IPS-15b (cell line): ENCODE results near the gene PPIG.
"Not testable (repeated sequence)": the region's sequence is repeated elsewhere in the genome, so short reads cannot be mapped to it uniquely, and the experiment has no call there.

Experiments
- H3K27me3 ChIP-seq: one replicate; pipeline ENCODE4 v1.6.1; 2013; ENCODE audit warnings: low read length; ENCODE audit not compliant: control insufficient read depth, insufficient read depth
- H3K36me3 ChIP-seq: one replicate; pipeline ENCODE4 v1.6.1; 2013; ENCODE audit warnings: low read length; ENCODE audit not compliant: control insufficient read depth, insufficient read depth
- H3K4me1 ChIP-seq: one replicate; pipeline ENCODE4 v1.6.1; 2013; ENCODE audit warnings: mild to moderate bottlenecking, low read length; ENCODE audit not compliant: control insufficient read depth, insufficient read depth
- H3K4me3 ChIP-seq: one replicate; pipeline ENCODE4 v1.5.1; 2013; ENCODE audit warnings: low read depth, low read length
- H3K9ac ChIP-seq: one replicate; pipeline ENCODE4 v1.6.1; 2013; ENCODE audit warnings: low read depth, mild to moderate bottlenecking, low read length
- H3K9me3 ChIP-seq: one replicate; pipeline ENCODE4 v1.6.1; 2013; ENCODE audit warnings: mild to moderate bottlenecking, low read length; ENCODE audit not compliant: control insufficient read depth, insufficient read depth

The PPIG gene

GRCh38 chr2:169584005-169584877 lies at the start of gene PPIG:
TSS of gene PPIG (plus strand) at chr2:169584351. CDS start at chr2:169604042, 19,691 bp downstream.
- H3K9me3 ChIP-seq: no peaks in the 10 kb centered on the region
- no peaks in the 10 kb centered on the region for H3K27me3 ChIP-seq
- H3K9ac ChIP-seq: peak within 1 kb of the TSS; percentile 89
- H3K4me1 ChIP-seq: peaks cover 2% of the 10 kb centered on the region
- no peaks in the 10 kb centered on the region for H3K36me3 ChIP-seq
- H3K4me3 ChIP-seq: peak within 1 kb of the TSS; percentile 94

- not testable (repeated sequence) for H3K9me3 ChIP-seq, H3K9ac ChIP-seq, H3K27me3 ChIP-seq, H3K4me1 ChIP-seq, H3K36me3 ChIP-seq, H3K4me3 ChIP-seq
These were observed 44.7 kb upstream of the PPIG start for GRCh38 chr2:169539460-169539859.

- Histone ChIP-seq H3K9me3 (no peaks in the 10 kb centered on the region), H3K4me1 (no peaks in the 10 kb centered on the region), H3K9ac (no peak overlapping the region), H3K36me3 (no peaks in the 10 kb centered on the region), H3K27me3 (no peaks in the 10 kb centered on the region), H3K4me3 (no peak overlapping the region)
These were observed 44.0 kb upstream of the PPIG start for GRCh38 chr2:169540146-169540545.

- no peaks in the 10 kb centered on the region for H3K27me3 ChIP-seq
- no peak overlapping the region for H3K4me3 ChIP-seq
- no peaks in the 10 kb centered on the region for H3K4me1 ChIP-seq
- H3K9ac ChIP-seq: no peak overlapping the region
- no peaks in the 10 kb centered on the region for H3K9me3 ChIP-seq
- no peaks in the 10 kb centered on the region for H3K36me3 ChIP-seq
These were observed 41.7 kb upstream of the PPIG start for GRCh38 chr2:169542433-169542832.

DNA sequence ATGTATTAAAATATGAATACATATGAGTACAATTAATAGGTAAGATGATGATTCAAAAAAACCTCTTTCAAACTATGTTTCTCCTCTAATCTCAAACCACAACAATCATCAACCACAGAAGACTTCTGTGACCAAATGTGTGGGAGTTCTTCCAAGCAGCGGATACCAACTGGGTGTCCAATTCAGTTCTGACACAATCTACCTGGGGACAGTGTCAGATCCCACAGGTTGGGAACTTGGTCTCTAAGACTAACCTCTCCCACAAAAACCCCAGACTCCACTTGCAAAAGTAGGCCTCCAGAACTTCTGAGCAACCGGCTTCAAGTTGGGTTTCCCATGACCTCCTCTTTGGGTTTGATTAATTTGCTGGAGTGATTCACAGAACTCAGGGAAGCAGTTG lies 37.4 kb upstream of the PPIG start:
- Histone ChIP-seq H3K27me3 (no peaks in the 10 kb centered on the region), H3K4me3 (no peak overlapping the region), H3K4me1 (peaks cover 1% of the 10 kb centered on the region), H3K9ac (no peak overlapping the region), H3K9me3 (no peaks in the 10 kb centered on the region), H3K36me3 (no peaks in the 10 kb centered on the region)

DNA sequence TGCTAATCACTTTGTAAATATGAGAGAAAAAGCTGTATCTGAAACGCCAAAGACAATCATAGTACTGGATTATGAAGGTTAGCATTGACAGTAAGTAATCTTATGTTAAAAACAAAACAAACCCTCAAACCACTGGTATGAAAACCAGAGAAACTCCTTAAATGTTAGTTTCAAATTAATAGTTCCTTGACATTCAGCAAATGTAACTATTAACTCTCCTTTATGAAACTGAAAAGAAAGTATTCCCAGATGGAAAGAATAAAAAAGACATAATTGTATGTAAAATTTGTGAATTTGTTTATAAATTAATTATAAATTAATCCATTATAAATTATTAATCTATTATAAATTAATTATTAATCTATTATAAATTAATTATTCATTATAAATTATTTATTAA lies 22.8 kb upstream of the PPIG start:
- H3K27me3 ChIP-seq: no peaks in the 10 kb centered on the region
- H3K4me3 ChIP-seq: no peak overlapping the region
- H3K4me1 ChIP-seq: no peaks in the 10 kb centered on the region
- peaks cover 3% of the 10 kb centered on the region for H3K36me3 ChIP-seq
- H3K9me3 ChIP-seq: no peaks in the 10 kb centered on the region
- H3K9ac ChIP-seq: no peak overlapping the region

DNA sequence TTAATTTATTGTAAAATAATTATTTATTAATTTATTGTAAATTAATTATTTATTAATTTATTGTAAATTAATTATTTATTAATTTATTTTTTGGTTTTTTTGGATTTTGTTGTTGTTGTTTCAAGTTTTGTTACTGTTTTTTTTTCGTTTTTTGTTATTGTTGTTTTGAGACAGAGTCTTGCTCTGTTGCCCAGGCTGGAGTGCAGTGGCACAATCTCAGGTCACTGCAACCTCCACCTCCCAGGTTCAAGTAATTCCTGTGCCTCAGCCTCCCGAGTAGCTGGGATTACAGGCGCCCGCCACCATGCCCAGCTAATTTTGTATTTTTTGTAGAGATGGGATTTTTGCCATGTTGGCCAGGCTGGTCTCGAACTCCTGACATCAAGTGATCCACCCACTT lies 22.1 kb upstream of the PPIG start:
- H3K4me3 ChIP-seq, H3K9me3 ChIP-seq, H3K9ac ChIP-seq, H3K36me3 ChIP-seq, H3K27me3 ChIP-seq, H3K4me1 ChIP-seq: not testable (repeated sequence)

- Histone ChIP-seq H3K27me3 (no peaks in the 10 kb centered on the region), H3K4me1 (no peaks in the 10 kb centered on the region), H3K9me3 (no peaks in the 10 kb centered on the region), H3K36me3 (peaks cover 3% of the 10 kb centered on the region), H3K9ac (no peak overlapping the region), H3K4me3 (no peak overlapping the region)
These were observed 21.6 kb upstream of the PPIG start for GRCh38 chr2:169562519-169562918.

- Histone ChIP-seq H3K27me3 (no peaks in the 10 kb centered on the region), H3K4me1 (no peaks in the 10 kb centered on the region), H3K9ac (no peak overlapping the region), H3K4me3 (no peak overlapping the region), H3K36me3 (no peaks in the 10 kb centered on the region), H3K9me3 (no peaks in the 10 kb centered on the region)
These were observed 18.5 kb upstream of the PPIG start for GRCh38 chr2:169565686-169566085.

- no peaks in the 10 kb centered on the region for H3K4me1 ChIP-seq
- H3K36me3 ChIP-seq: no peaks in the 10 kb centered on the region
- H3K4me3 ChIP-seq: no peak overlapping the region
- no peak overlapping the region for H3K9ac ChIP-seq
- no peaks in the 10 kb centered on the region for H3K27me3 ChIP-seq
- H3K9me3 ChIP-seq: no peaks in the 10 kb centered on the region
These were observed 14.2 kb upstream of the PPIG start for GRCh38 chr2:169569948-169570347.

- not testable (repeated sequence) for H3K36me3 ChIP-seq, H3K9me3 ChIP-seq, H3K27me3 ChIP-seq, H3K4me3 ChIP-seq, H3K4me1 ChIP-seq, H3K9ac ChIP-seq
These were observed 13.4 kb upstream of the PPIG start for GRCh38 chr2:169570752-169571151.

DNA sequence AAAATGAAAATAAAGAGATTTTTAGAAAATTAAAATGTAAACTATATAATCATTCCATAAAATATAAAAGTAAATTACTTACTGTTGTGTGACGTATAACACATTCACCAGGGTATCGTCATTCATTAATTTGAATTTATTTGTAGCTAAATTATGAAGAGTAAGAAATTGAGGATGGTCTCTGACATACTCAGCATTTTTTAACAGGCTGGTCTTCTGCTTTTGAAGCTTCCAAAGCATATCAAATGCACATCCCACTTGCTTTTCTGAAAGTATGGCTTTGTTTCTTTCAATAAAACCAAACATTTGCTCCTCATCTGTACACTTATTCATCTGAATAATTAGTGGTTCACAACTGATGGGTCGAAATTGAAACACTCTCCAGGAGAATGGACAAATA lies 12.6 kb upstream of the PPIG start:
- no peaks in the 10 kb centered on the region for H3K27me3 ChIP-seq
- H3K36me3 ChIP-seq: no peaks in the 10 kb centered on the region
- no peak overlapping the region for H3K9ac ChIP-seq
- no peaks in the 10 kb centered on the region for H3K9me3 ChIP-seq
- H3K4me1 ChIP-seq: no peaks in the 10 kb centered on the region
- no peak overlapping the region for H3K4me3 ChIP-seq
